Measurements from ENCODE around the gene NR4A1. TPM values are rescaled to one million over a fixed set of nuclear protein-coding genes. Genes with fewer than 3 reads are reported as not detected.

NR4A1 gene
- total and polyA plus RNA-seq, 2 of the 13 experiments (the other 11 are each of a cell fraction or from before 2014, with no cell fraction given) = 5.7 to 15.2 TPM

GRCh38 chr12:52069327-52070184 is 18.3 kb downstream of the NR4A1 start, which contains the start of gene ATG101 (continued):
- no peak for TF ChIP-seq RNF219 (CRISPR knock-in tag; IDR thresholded peaks at IDR 0.05)
- no peak for TF ChIP-seq ZNF20 (CRISPR knock-in tag; IDR thresholded peaks at IDR 0.05)
- no peak for TF ChIP-seq ZNF629 (CRISPR knock-in tag; conservative IDR thresholded peaks at IDR 0.05)
- no peak for TF ChIP-seq ZKSCAN5 (CRISPR knock-in tag; IDR thresholded peaks at IDR 0.05)
- peak; percentile 32; the same call in 1 of the 2 replicates for TF ChIP-seq ZNF800 (CRISPR knock-in tag; IDR thresholded peaks at IDR 0.05)
- TF ChIP-seq LBX2 (CRISPR knock-in tag; IDR thresholded peaks at IDR 0.05; ENCODE audit: borderline replicate concordance) = no peak
- peak; percentile 68 for TF ChIP-seq CREB1 (IDR thresholded peaks at IDR 0.05)
- peak; percentile 83 for TF ChIP-seq CREB1 (CRISPR knock-in tag; IDR thresholded peaks at IDR 0.05)
- TF ChIP-seq GZF1 (CRISPR knock-in tag; IDR thresholded peaks at IDR 0.05) = no peak
- TF ChIP-seq NCOA1 (CRISPR knock-in tag; IDR thresholded peaks at IDR 0.05) = peak; percentile 90; the same call in 1 of the 2 replicates
- peak; percentile 96 for TF ChIP-seq YEATS2 (CRISPR knock-in tag; IDR thresholded peaks at IDR 0.05; ENCODE audit: borderline replicate concordance)
- TF ChIP-seq MAFF (IDR thresholded peaks at IDR 0.05; ENCODE audit: low read depth, low read length) = no peak
- no peak for TF ChIP-seq ZNF451 (CRISPR knock-in tag; IDR thresholded peaks at IDR 0.05)
- no peak for TF ChIP-seq ZNF720 (CRISPR knock-in tag; IDR thresholded peaks at IDR 0.05)
- TF ChIP-seq ZNF564 (CRISPR knock-in tag; IDR thresholded peaks at IDR 0.05) = no peak
- peak; percentile 9; the same call in 1 of the 2 replicates for TF ChIP-seq SP5 (CRISPR knock-in tag; IDR thresholded peaks at IDR 0.05; ENCODE audit: borderline replicate concordance, low read depth)
- peak; percentile 39; the same call in 1 of the 2 replicates for TF ChIP-seq FOXO1 (CRISPR knock-in tag; IDR thresholded peaks at IDR 0.05)
- TF ChIP-seq SMYD3 (CRISPR knock-in tag; IDR thresholded peaks at IDR 0.05) = peak; percentile 45; the same call in 1 of the 2 replicates
- peak; percentile 57; the same call in 1 of the 2 replicates for TF ChIP-seq NFKB2 (CRISPR knock-in tag; IDR thresholded peaks at IDR 0.05; ENCODE audit: borderline replicate concordance)
- peak; percentile 73; the same call in 1 of the 2 replicates for TF ChIP-seq MXD1 (CRISPR knock-in tag; IDR thresholded peaks at IDR 0.05)
- no peak for TF ChIP-seq RELA (CRISPR knock-in tag; IDR thresholded peaks at IDR 0.05)
- no peak for TF ChIP-seq ZNF337 (CRISPR knock-in tag; IDR thresholded peaks at IDR 0.05; ENCODE audit: borderline replicate concordance, low read depth)
- TF ChIP-seq CHCHD3 (CRISPR knock-in tag; IDR thresholded peaks at IDR 0.05) = no peak
- no peak for TF ChIP-seq ZBTB39 (CRISPR knock-in tag; IDR thresholded peaks at IDR 0.05)

All from HepG2 (cell line).